Neutrophil (primary cell): ENCODE measurements around the gene ADSL.

Experiments used
- H3K27ac ChIP-seq: fragments of 200-600 bp; sonication (generic); 2 replicates; pipeline ENCODE4 v1.5.1; 2016; ENCODE audit warnings: mild to moderate bottlenecking, moderate library complexity
- H3K27me3 ChIP-seq: fragments of 200-600 bp; sonication (generic); 2 replicates; pipeline ENCODE4 v1.6.0; 2016; ENCODE audit warnings: mild to moderate bottlenecking
- H3K36me3 ChIP-seq: fragments of 200-600 bp; sonication (generic); 2 replicates; pipeline ENCODE4 v1.5.1; 2017
- H3K4me1 ChIP-seq, 2 experiments: fragments of 200-600 bp in 1 of 2; sonication (generic) in 1 of 2; 1 replicate in 1 of 2; 2 replicates in 1 of 2; pipeline versions ENCODE4 v1.5.1 to v1.6.1; 2013 to 2016; ENCODE audit warnings: low read depth in 1 of 2, low read length in 1 of 2, mild to moderate bottlenecking in 1 of 2, moderate library complexity in 1 of 2; ENCODE audit not compliant: control insufficient read depth in 1 of 2, insufficient read depth in 1 of 2
- H3K4me3 ChIP-seq, 2 experiments: fragments of 200-600 bp in 1 of 2; sonication (generic) in 1 of 2; 1 replicate in 1 of 2; 2 replicates in 1 of 2; pipeline ENCODE4 v1.5.1; 2013 to 2016; ENCODE audit warnings: low read depth in 1 of 2, low read length in 1 of 2, mild to moderate bottlenecking in 1 of 2, moderate library complexity in 1 of 2
- H3K9me3 ChIP-seq: fragments of 200-600 bp; sonication (generic); 2 replicates; pipeline ENCODE4 v1.5.1; 2016
- CTCF ChIP-seq: fragments of 200-600 bp; sonication (generic); IDR thresholded peaks from 2 replicates; pipeline ENCODE4 v1.5.1; 2016; ENCODE audit warnings: antibody characterized with exemption

ADSL gene

GRCh38 chr22:40394607-40395006, 48.3 kb downstream of the ADSL start:
- Histone ChIP-seq H3K27ac (no peak overlapping the region), H3K4me3 (no peak overlapping the region), H3K4me1 (peaks cover 61 to 65% of the 10 kb centered on the region in 2 experiments), H3K9me3 (no peaks in the 10 kb centered on the region), H3K36me3 (no peaks in the 10 kb centered on the region), H3K27me3 (no peaks in the 10 kb centered on the region)
- TF ChIP-seq CTCF, result no peak

- H3K4me1 ChIP-seq, result peaks cover 67 to 69% of the 10 kb centered on the region in 2 experiments
These were observed 49.3 kb downstream of the ADSL start for GRCh38 chr22:40395607-40396006.

GRCh38 chr22:40396882-40397281, 50.6 kb downstream of the ADSL start:
- Histone ChIP-seq H3K4me3 (no peak overlapping the region), H3K27ac (peak overlapping the region; percentile 28), H3K9me3 (no peaks in the 10 kb centered on the region), H3K4me1 (peaks cover 77 to 79% of the 10 kb centered on the region in 2 experiments), H3K36me3 (no peaks in the 10 kb centered on the region), H3K27me3 (no peaks in the 10 kb centered on the region)
- TF ChIP-seq CTCF, result no peak

More at GRCh38 chr22:40395607-40396006, 49.3 kb downstream of the ADSL start:
- Histone ChIP-seq H3K27me3 (no peaks in the 10 kb centered on the region), H3K9me3 (no peaks in the 10 kb centered on the region), H3K4me3 (no peak overlapping the region), H3K27ac (peak overlapping the region; percentile 41), H3K36me3 (no peaks in the 10 kb centered on the region)
- TF ChIP-seq CTCF, result no peak

GRCh38 chr22:40397396-40397795, 51.1 kb downstream of the ADSL start:
- no peaks in the 10 kb centered on the region for H3K36me3 ChIP-seq
- no peak for TF ChIP-seq CTCF
- H3K4me1 ChIP-seq, result peaks cover 74 to 77% of the 10 kb centered on the region in 2 experiments
- peak overlapping the region; percentile 7 for H3K27ac ChIP-seq
- no peaks in the 10 kb centered on the region for H3K27me3 ChIP-seq
- H3K9me3 ChIP-seq, result no peaks in the 10 kb centered on the region
- no peak overlapping the region for H3K4me3 ChIP-seq

GRCh38 chr22:40399621-40400020, 53.3 kb downstream of the ADSL start:
- TF ChIP-seq CTCF, result no peak
- H3K4me1 ChIP-seq, result peaks cover 68 to 74% of the 10 kb centered on the region in 2 experiments
- peak overlapping the region; percentile 91 for H3K27ac ChIP-seq

GRCh38 chr22:40400159-40400558, 53.9 kb downstream of the ADSL start:
- peak overlapping the region; percentile 6 to 25 for H3K4me3 ChIP-seq
- H3K4me1 ChIP-seq, result peaks cover 64 to 70% of the 10 kb centered on the region in 2 experiments
- H3K27ac ChIP-seq, result peak overlapping the region; percentile 91
- no peak for TF ChIP-seq CTCF
- no peaks in the 10 kb centered on the region for H3K27me3 ChIP-seq
- no peaks in the 10 kb centered on the region for H3K9me3 ChIP-seq
- peaks cover 26% of the 10 kb centered on the region for H3K36me3 ChIP-seq

More at GRCh38 chr22:40399621-40400020, 53.3 kb downstream of the ADSL start:
- H3K27me3 ChIP-seq, result no peaks in the 10 kb centered on the region
- peaks cover 20% of the 10 kb centered on the region for H3K36me3 ChIP-seq
- peak overlapping the region in 1 of 2 experiments; percentile 25 for H3K4me3 ChIP-seq
- no peaks in the 10 kb centered on the region for H3K9me3 ChIP-seq
